Thymus (tissue), 11 donors: Measurements from ENCODE around the gene PCED1B. TPM values are rescaled to one million over a fixed set of nuclear protein-coding genes. Genes with fewer than 3 reads are reported as not detected.

Experiments used
- DNase-seq, 9 donors: peaks; one replicate each; pipeline ENCODE4 v3.0.0-alpha.2; 2013; ENCODE audit warnings: low spot score in 9 of 9, low read depth in 6 of 9, missing footprints in 1 of 9
- H3K27ac ChIP-seq, 2 donors: one replicate each; pipeline ENCODE4 v1.5.1; 2013; ENCODE audit warnings: control low read depth in 1 of 2, low read depth in 1 of 2, low read length in 1 of 2, mild to moderate bottlenecking in 1 of 2, moderate library complexity in 1 of 2
- H3K27me3 ChIP-seq, 2 donors: one replicate each; pipeline ENCODE4 v1.5.1; 2013; ENCODE audit warnings: low read length in 1 of 2; ENCODE audit not compliant: control insufficient read depth in 2 of 2, insufficient read depth in 1 of 2
- H3K36me3 ChIP-seq, 2 donors: one replicate each; pipeline ENCODE4 v1.5.1; 2013; ENCODE audit warnings: low read length in 1 of 2, mild to moderate bottlenecking in 1 of 2, moderate library complexity in 1 of 2; ENCODE audit not compliant: control insufficient read depth in 2 of 2, insufficient read depth in 2 of 2
- H3K4me1 ChIP-seq, 2 donors: one replicate each; pipeline ENCODE4 v1.5.1; 2013; ENCODE audit warnings: low read length in 2 of 2; ENCODE audit not compliant: control insufficient read depth in 2 of 2, insufficient read depth in 2 of 2
- H3K4me3 ChIP-seq, 2 donors: one replicate each; pipeline ENCODE4 v1.5.1; 2013; ENCODE audit warnings: low read length in 2 of 2, control low read depth in 1 of 2, mild to moderate bottlenecking in 1 of 2
- H3K9me3 ChIP-seq, 2 donors: one replicate each; pipeline ENCODE4 v1.5.1; 2013; ENCODE audit warnings: low read length in 1 of 2, mild to moderate bottlenecking in 1 of 2; ENCODE audit not compliant: control insufficient read depth in 2 of 2, insufficient read depth in 1 of 2
- WGBS: extraction: QIAGEN DNeasy Blood & Tissue Kit; methylation state at CpG from one replicate; pipeline ENCODE4 v1.1.7; 2013; 5-methylcytosine and 5-hydroxymethylcytosine counted together
- polyA plus RNA-seq: library from polyadenylated mRNA; stranded (reverse); fragments of 200-250 nt; gene quantifications from one replicate; pipeline ENCODE4 v1.2.3, GENCODE V29; 2013
- total RNA-seq: library from RNA; stranded (reverse); fragments of 120-200 nt; gene quantifications from one replicate; pipeline ENCODE4 v1.2.4, GENCODE V29; 2013
- donor health status: healthy.

The PCED1B gene
- total and polyA plus RNA-seq, 2 donors, result 1.7 to 7.7 TPM

DNA sequence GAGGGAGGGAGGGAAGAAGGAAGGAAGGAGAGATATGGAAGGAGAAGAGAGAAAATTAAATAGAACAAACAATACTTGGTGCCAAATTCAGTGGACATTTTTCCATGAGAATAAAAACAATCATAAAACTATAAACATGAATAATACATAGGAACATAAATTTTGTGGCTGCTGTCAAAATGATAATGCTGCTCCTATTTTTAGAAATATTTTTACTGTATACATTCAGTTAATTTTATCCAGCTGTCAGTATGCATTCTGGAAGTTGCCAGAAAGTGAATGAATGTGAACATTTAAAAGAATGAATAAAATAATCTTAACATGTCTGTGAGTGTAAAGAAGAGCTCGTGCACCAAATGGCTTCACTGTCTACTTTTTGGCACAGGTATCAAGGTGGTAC is 13.9 kb upstream of the PCED1B start:
- Histone ChIP-seq H3K4me3 (no peak overlapping the region), H3K4me1 (peaks cover 0 to 3% of the 10 kb centered on the region in 2 donors), H3K9me3 (no peaks in the 10 kb centered on the region), H3K27me3 (no peaks in the 10 kb centered on the region), H3K36me3 (no peaks in the 10 kb centered on the region), H3K27ac (no peak overlapping the region)
- 95% methylated on average over 1 of the region's 1 CpG for WGBS
- DNase-seq, result no peak

GRCh38 chr12:47066278-47067025 is 13.0 kb upstream of the PCED1B start:
- Histone ChIP-seq H3K4me1 (peaks cover 0 to 3% of the 10 kb centered on the region in 2 donors), H3K36me3 (no peaks in the 10 kb centered on the region), H3K27ac (no peak overlapping the region), H3K27me3 (no peaks in the 10 kb centered on the region), H3K4me3 (no peak overlapping the region), H3K9me3 (no peaks in the 10 kb centered on the region)
- DNase-seq, result no peak
- 93% methylated on average over 6 of the region's 6 CpGs for WGBS

DNA sequence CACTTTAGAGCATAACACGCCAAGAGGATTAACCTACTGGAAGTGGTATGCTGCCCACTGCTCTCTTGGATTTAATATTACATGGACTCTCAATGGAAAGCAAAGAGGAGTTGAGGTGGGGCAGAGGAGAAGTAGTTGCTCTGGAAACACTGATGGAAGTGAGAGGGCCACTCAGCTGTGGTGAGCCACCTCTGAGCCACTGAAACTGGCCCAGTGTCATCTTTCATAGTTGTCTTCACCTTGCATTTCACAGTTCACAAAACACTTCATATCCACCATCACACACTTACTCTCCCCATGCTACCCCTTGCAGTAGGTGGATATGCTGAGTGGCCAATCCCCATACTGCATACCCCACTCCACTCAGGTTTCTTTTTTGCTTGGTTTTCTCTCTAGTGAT is 12.2 kb upstream of the PCED1B start:
- no peak overlapping the region for H3K27ac ChIP-seq
- DNase-seq, result no peak
- no peaks in the 10 kb centered on the region for H3K27me3 ChIP-seq
- no peaks in the 10 kb centered on the region for H3K9me3 ChIP-seq
- peaks cover 0 to 3% of the 10 kb centered on the region in 2 donors for H3K4me1 ChIP-seq
- WGBS, result 99% methylated on average over 1 of the region's 1 CpG
- no peaks in the 10 kb centered on the region for H3K36me3 ChIP-seq
- no peak overlapping the region for H3K4me3 ChIP-seq

- Histone ChIP-seq H3K9me3 (no peaks in the 10 kb centered on the region), H3K27me3 (no peaks in the 10 kb centered on the region), H3K4me1 (peaks cover 0 to 3% of the 10 kb centered on the region in 2 donors), H3K36me3 (no peaks in the 10 kb centered on the region), H3K27ac (no peak overlapping the region), H3K4me3 (no peak overlapping the region)
- DNase-seq, result no peak
- 90% methylated on average over 5 of the region's 5 CpGs for WGBS
Observed at GRCh38 chr12:47067771-47068431, 11.5 kb upstream of the PCED1B start.

GRCh38 chr12:47068539-47068938 is 10.9 kb upstream of the PCED1B start:
- Histone ChIP-seq H3K4me1 (peaks cover 0 to 3% of the 10 kb centered on the region in 2 donors), H3K9me3 (no peaks in the 10 kb centered on the region), H3K27me3 (no peaks in the 10 kb centered on the region), H3K4me3 (no peak overlapping the region), H3K27ac (no peak overlapping the region), H3K36me3 (no peaks in the 10 kb centered on the region)
- DNase-seq, result no peak
- WGBS, result 90% methylated on average over 6 of the region's 6 CpGs

- DNase-seq, result no peak
- H3K27me3 ChIP-seq, result no peaks in the 10 kb centered on the region
- no peaks in the 10 kb centered on the region for H3K9me3 ChIP-seq
- no peak overlapping the region for H3K4me3 ChIP-seq
- H3K4me1 ChIP-seq, result peaks cover 0 to 3% of the 10 kb centered on the region in 2 donors
- no peaks in the 10 kb centered on the region for H3K36me3 ChIP-seq
- WGBS, result 100% methylated on average over 1 of the region's 1 CpG
- no peak overlapping the region for H3K27ac ChIP-seq
Observed at GRCh38 chr12:47070310-47070709, 9.1 kb upstream of the PCED1B start.

DNA sequence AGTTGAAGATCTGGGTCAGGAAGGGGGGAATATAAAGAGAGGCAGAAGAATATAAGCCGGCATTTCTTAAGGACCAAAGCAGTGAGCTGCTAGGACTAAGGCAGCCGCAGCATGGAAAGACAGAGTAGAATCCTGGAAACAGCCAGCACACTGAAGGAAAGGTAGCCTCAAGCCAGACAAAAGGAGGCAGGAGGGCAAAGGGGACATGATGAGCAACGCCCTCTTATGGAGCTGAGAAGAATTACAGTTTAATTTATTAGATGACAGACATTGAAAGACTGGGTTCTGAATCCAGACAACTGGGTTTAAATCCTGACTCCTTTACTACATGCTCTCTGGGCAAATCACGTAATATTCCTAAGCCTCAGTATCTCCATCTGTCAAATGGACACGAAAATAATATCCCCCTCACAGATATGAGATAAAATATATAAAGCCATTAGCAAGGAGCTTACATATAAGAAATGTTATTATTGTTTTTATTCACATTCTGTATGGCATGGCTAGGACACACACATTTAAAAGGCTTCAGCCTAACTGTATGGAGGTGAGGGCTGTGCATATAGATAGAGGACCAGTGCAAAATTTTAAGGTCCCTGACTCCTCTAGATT is 8.1 kb upstream of the PCED1B start:
- DNase-seq, result no peak
- Histone ChIP-seq H3K4me1 (peaks cover 0 to 3% of the 10 kb centered on the region in 2 donors), H3K27ac (no peak overlapping the region), H3K36me3 (no peaks in the 10 kb centered on the region), H3K27me3 (no peaks in the 10 kb centered on the region), H3K9me3 (no peaks in the 10 kb centered on the region), H3K4me3 (no peak overlapping the region)
- WGBS, result 65% methylated on average over 5 of the region's 5 CpGs

DNA sequence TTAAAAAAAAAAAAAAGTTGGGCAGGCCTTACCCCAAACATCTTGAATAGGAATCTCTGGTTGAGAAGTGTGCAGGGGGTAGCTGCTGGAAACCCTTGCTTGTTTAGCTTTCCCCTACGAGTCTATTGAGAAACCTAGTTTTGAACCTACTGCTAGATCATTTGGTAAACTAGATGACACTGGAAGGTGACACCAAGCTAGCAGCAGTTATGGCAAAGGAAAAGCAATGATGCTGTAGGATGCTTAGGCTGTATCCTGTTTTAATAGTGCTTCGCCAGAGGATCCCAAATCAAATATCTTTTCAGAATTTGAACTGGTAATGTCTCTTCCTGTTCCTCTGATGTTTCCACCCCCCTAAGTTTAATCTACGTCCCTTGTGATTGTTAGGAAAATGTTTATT is 5.5 kb upstream of the PCED1B start:
- H3K27ac ChIP-seq, result no peak overlapping the region
- no peaks in the 10 kb centered on the region for H3K36me3 ChIP-seq
- H3K4me3 ChIP-seq, result no peak overlapping the region
- DNase-seq, result no peak
- WGBS, result 95% methylated on average over 3 of the region's 3 CpGs
- no peaks in the 10 kb centered on the region for H3K9me3 ChIP-seq
- H3K4me1 ChIP-seq, result peaks cover 0 to 4% of the 10 kb centered on the region in 2 donors
- H3K27me3 ChIP-seq, result peaks cover 0 to 14% of the 10 kb centered on the region in 2 donors

DNA sequence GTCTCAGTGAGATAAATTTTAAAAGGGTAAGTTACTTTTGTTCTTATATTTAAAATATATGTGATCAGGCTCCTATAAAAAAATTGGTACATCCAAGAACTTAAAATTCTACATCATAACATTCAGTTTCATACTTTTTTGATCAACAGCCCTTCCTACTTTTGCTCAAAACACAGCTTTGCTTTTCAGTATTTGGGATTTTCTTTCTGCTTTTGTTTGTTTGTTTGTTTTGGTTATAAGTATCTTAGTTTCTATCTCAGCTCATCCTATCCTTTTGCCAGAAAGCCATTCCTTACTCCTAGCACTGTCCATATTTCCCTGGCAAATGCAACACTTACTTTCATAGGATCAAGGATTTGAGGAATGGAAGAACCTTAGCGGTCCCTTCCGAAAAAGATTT is 4.7 kb upstream of the PCED1B start:
- 97% methylated on average over 2 of the region's 2 CpGs for WGBS
- Histone ChIP-seq H3K9me3 (no peaks in the 10 kb centered on the region), H3K4me1 (peaks cover 2 to 7% of the 10 kb centered on the region in 2 donors), H3K27me3 (peaks cover 0 to 20% of the 10 kb centered on the region in 2 donors), H3K4me3 (no peak overlapping the region), H3K36me3 (no peaks in the 10 kb centered on the region), H3K27ac (no peak overlapping the region)
- DNase-seq, result no peak
